Esophagus squamous epithelium (tissue), 5 donors: ENCODE measurements around the gene MS4A18. TPM values are rescaled to one million over a fixed set of nuclear protein-coding genes. Genes with fewer than 3 reads are reported as not detected.
A peak's percentile ranks its signal among the peaks of the same experiment; 100 is the strongest.
"Not testable (repeated sequence)": the region's sequence is repeated elsewhere in the genome, so short reads cannot be mapped to it uniquely, and the experiment has no call there.

Experiments
- DNase-seq: peaks from one replicate; lab custom pipeline; 2025; lab: John Stamatoyannopoulos, UW
- H3K27ac ChIP-seq, 4 donors: fragments of 200-600 bp; sonication (generic); one replicate each; pipeline ENCODE4 v1.5.1; 2016 to 2019; ENCODE audit warnings: mild to moderate bottlenecking in 1 of 4
- H3K27me3 ChIP-seq, 4 donors: fragments of 200-600 bp; sonication (generic); 1 replicate in 3 of 4; 2 replicates in 1 of 4; pipeline versions ENCODE4 v1.5.1 to v1.6.0; 2017 to 2021; ENCODE audit warnings: antibody characterized with exemption in 1 of 4
- H3K36me3 ChIP-seq, 3 donors: fragments of 200-600 bp; sonication (generic); one replicate each; pipeline ENCODE4 v1.5.1; 2016 to 2019
- H3K4me1 ChIP-seq, 3 donors: fragments of 200-600 bp; sonication (generic); one replicate each; pipeline ENCODE4 v1.5.1; 2017 to 2019
- H3K4me3 ChIP-seq, 4 donors: fragments of 200-600 bp; sonication (generic); 1 replicate in 3 of 4; 2 replicates in 1 of 4; pipeline ENCODE4 v1.5.1; 2016 to 2019; ENCODE audit warnings: mild to moderate bottlenecking in 2 of 4, moderate library complexity in 1 of 4
- H3K9me3 ChIP-seq, 3 donors: fragments of 200-600 bp; sonication (generic); one replicate each; pipeline ENCODE4 v1.5.1; 2016 to 2019
- CTCF ChIP-seq, 6 experiments: fragments of 450-650 bp in 4 of 6; fragments of 200-600 bp in 2 of 6; sonication (generic) in 2 of 6; IDR thresholded peaks; one replicate each; pipeline ENCODE4 v1.5.1; 2016 to 2019; ENCODE audit warnings: antibody characterized with exemption in 6 of 6, mild to moderate bottlenecking in 4 of 6, moderate library complexity in 4 of 6
- POLR2A ChIP-seq, 4 donors: fragments of 450-650 bp; IDR thresholded peaks; one replicate each; pipeline ENCODE4 v1.6.1; 2017; ENCODE audit warnings: antibody characterized with exemption in 4 of 4, mild to moderate bottlenecking in 4 of 4, moderate library complexity in 3 of 4
- WGBS, 2 donors: methylation state at CpG; one replicate each; pipeline ENCODE4 v1.1.5; 2018; 5-methylcytosine and 5-hydroxymethylcytosine counted together
- intact Hi-C: fragments of 100-400 bp; cut with DNase I; formaldehyde crosslinking; loops from one replicate; pipeline ENCODE4 v1.15.0; 2022
- total RNA-seq, 4 donors: library from RNA; depleted of rRNA; stranded (reverse); fragments of >200 nt; gene quantifications; one replicate each; pipeline ENCODE4 v1.1.0, GENCODE V29; 2016
- donor health status: DM: yes; HTN: yes; CAD: no.

Gene MS4A18
- total RNA-seq, 4 donors from 2014 or later = not detected

GRCh38 chr11:60753309-60753708 is 28.8 kb downstream of the MS4A18 start:
- no peak for DNase-seq
- WGBS, 2 donors = 34 to 70% methylated on average over 2 to 4 of the region's 4 CpGs
- Histone ChIP-seq H3K36me3 (no peaks in the 10 kb centered on the region), H3K27ac (no peak overlapping the region), H3K9me3 (no peaks in the 10 kb centered on the region), H3K4me3 (no peak overlapping the region), H3K4me1 (no peaks in the 10 kb centered on the region), H3K27me3 (peaks cover 0 to 49% (median 0%) of the 10 kb centered on the region in 4 donors)
- TF ChIP-seq CTCF (IDR thresholded peaks at IDR 0.05) (no peak), POLR2A (IDR thresholded peaks at IDR 0.05) (no peak)
- intact Hi-C loops = no loop called here

- no peak for DNase-seq
- intact Hi-C loops = no loop called here
- Histone ChIP-seq H3K27ac (no peak overlapping the region), H3K27me3 (peaks cover 0 to 50% (median 0%) of the 10 kb centered on the region in 4 donors), H3K4me1 (no peaks in the 10 kb centered on the region), H3K4me3 (no peak overlapping the region), H3K9me3 (no peaks in the 10 kb centered on the region), H3K36me3 (no peaks in the 10 kb centered on the region)
- TF ChIP-seq CTCF (IDR thresholded peaks at IDR 0.05) = no peak
- 82 to 87% methylated on average over 6 of the region's 6 CpGs for WGBS, 2 donors
Observed at GRCh38 chr11:60754887-60755286, 30.4 kb downstream of the MS4A18 start.

DNA sequence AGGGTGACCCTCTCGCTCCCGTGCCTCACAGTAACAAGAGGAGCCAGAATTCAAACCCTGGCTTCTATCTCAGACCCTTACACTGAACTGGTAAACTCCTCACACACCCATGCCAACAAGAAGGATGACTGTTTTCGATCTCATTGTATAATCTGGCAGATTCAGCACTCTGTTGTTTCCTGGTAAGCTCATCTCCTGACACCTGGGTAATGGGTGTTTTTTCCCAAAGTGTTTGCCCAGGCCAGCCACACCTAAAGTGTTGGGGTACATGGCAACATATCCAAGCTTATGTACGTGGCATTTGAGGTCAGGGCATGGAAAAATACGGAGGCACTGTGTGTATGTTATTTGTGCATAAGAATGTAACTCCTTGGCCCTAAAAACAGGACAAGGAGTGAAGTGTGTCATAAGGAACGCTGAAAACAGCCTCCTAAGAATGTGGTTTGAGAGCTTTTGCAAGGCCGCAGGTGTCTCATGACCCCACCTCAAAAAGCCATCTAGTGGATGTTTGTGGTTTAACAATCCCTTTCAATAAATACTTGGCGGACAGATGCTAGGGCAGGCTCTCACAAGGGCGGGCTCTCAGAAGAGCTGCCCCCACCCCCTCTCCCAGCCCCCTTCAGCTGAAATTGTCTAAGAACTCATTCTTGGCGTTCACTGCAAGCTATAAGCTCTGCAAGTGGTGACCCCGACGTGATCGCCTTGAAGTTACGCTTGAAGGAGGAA is 31.9 kb downstream of the MS4A18 start, which contains the start of gene MS4A15:
Gene MS4A15, plus strand, starts transcription at position 561 of the 726 bp plus-strand sequence. CDS start 6,867 bp downstream, outside the sequence.
- Histone ChIP-seq H3K36me3 (no peaks in the 10 kb centered on the region), H3K27me3 (peaks cover 0 to 38% (median 0%) of the 10 kb centered on the region in 4 donors), H3K9me3 (no peaks in the 10 kb centered on the region), H3K4me1 (no peaks in the 10 kb centered on the region), H3K4me3 (no peak within 1 kb of the TSS), H3K27ac (no peak within 1 kb of the TSS)
- DNase-seq = no peak
- WGBS, 2 donors = 55 to 58% methylated on average over 9 of the region's 14 CpGs
- TF ChIP-seq POLR2A (IDR thresholded peaks at IDR 0.05) = no peak
- TF ChIP-seq CTCF (IDR thresholded peaks at IDR 0.05) = peak in 1 of 6 experiments; percentile 22
- intact Hi-C loops = no loop called here

- H3K36me3 ChIP-seq = no peaks in the 10 kb centered on the region
- TF ChIP-seq POLR2A (IDR thresholded peaks at IDR 0.05) (no peak), CTCF (IDR thresholded peaks at IDR 0.05) (no peak)
- intact Hi-C loops = no loop called here
- peaks cover 0 to 30% (median 0%) of the 10 kb centered on the region in 4 donors for H3K27me3 ChIP-seq
- no peaks in the 10 kb centered on the region for H3K9me3 ChIP-seq
- H3K4me1 ChIP-seq = no peaks in the 10 kb centered on the region
- no peak for DNase-seq
- 84 to 91% methylated on average over 15 to 19 of the region's 19 CpGs for WGBS, 2 donors
- H3K4me3 ChIP-seq = no peak overlapping the region
- H3K27ac ChIP-seq = no peak overlapping the region
Observed at GRCh38 chr11:60757231-60757800, 32.8 kb downstream of the MS4A18 start.

GRCh38 chr11:60758671-60759070 is 34.2 kb downstream of the MS4A18 start:
- H3K4me3 ChIP-seq, intact Hi-C loops, H3K4me1 ChIP-seq, H3K27ac ChIP-seq, H3K36me3 ChIP-seq, H3K9me3 ChIP-seq, DNase-seq: not testable (repeated sequence)
- peaks cover 0 to 25% (median 0%) of the 10 kb centered on the region in 4 donors for H3K27me3 ChIP-seq
- 79 to 88% methylated on average over 4 of the region's 4 CpGs for WGBS, 2 donors

- intact Hi-C loops, H3K4me3 ChIP-seq, H3K27ac ChIP-seq, H3K9me3 ChIP-seq, H3K36me3 ChIP-seq, DNase-seq, H3K4me1 ChIP-seq: not testable (repeated sequence)
- peaks cover 0 to 31% (median 0%) of the 10 kb centered on the region in 4 donors for H3K27me3 ChIP-seq
- WGBS, 2 donors = 67 to 68% methylated on average over 19 to 22 of the region's 22 CpGs
Observed at GRCh38 chr11:60759438-60760225, 35.1 kb downstream of the MS4A18 start.
